SK-N-MC (cell line): ENCODE measurements around the gene ZWILCH.

ENCODE experiments used
- EZH2 ChIP-seq: fragments of 200-600 bp; sonication (generic); IDR thresholded peaks from one replicate; pipeline ENCODE4 v1.6.1; 2017; ENCODE audit warnings: antibody characterized with exemption
- FOXP2 ChIP-seq: optimal IDR thresholded peaks from 2 replicates; pipeline ENCODE3; 2011; ENCODE audit warnings: mild to moderate bottlenecking, moderate library complexity; ENCODE audit not compliant: insufficient read depth; ENCODE audit errors: extremely low read length, control extremely low read depth
- POLR2AphosphoS5 ChIP-seq: IDR thresholded peaks from 2 replicates; pipeline ENCODE4 v1.6.1; 2012; ENCODE audit warnings: mild to moderate bottlenecking, low read depth, low read length, borderline replicate concordance

GRCh38 chr15:66504563-66505429 is at the start of gene ZWILCH, which contains the start of gene RPL4:
- peak; percentile 96 for TF ChIP-seq POLR2AphosphoS5
- TF ChIP-seq EZH2: no peak
- TF ChIP-seq FOXP2: no peak
